PFSK-1 (cell line): ENCODE results near the gene TBPL2.

ENCODE experiments used
- FOXP2 ChIP-seq: optimal IDR thresholded peaks from 2 replicates; pipeline ENCODE3; 2011; ENCODE audit warnings: borderline replicate concordance, control low read depth, inconsistent platforms; ENCODE audit not compliant: insufficient read depth; ENCODE audit errors: extremely low read length, extremely low read depth
- POLR2AphosphoS5 ChIP-seq: IDR thresholded peaks from 2 replicates; pipeline ENCODE4 v1.6.1; 2012; ENCODE audit warnings: low read depth, mild to moderate bottlenecking, control low read depth, low read length, moderate library complexity
- SIN3A ChIP-seq: IDR thresholded peaks from 2 replicates; pipeline ENCODE4 v1.6.1; 2012; ENCODE audit warnings: mild to moderate bottlenecking, low read length, moderate library complexity, borderline replicate concordance; ENCODE audit not compliant: insufficient read depth
- TAF1 ChIP-seq: IDR thresholded peaks from 2 replicates; pipeline ENCODE4 v1.6.1; 2012; ENCODE audit warnings: low read length, control low read depth, borderline replicate concordance; ENCODE audit not compliant: insufficient read depth
- TF ChIP-seq, protein P1 (sequence below), 2 experiments: IDR thresholded peaks; 2 replicates each; pipeline versions ENCODE4 v1.6.1 to v1.8.0; 2011 to 2012; ENCODE audit warnings: low read depth in 2 of 2, low read length in 2 of 2, control low read depth in 1 of 2, inconsistent platforms in 1 of 2, mild to moderate bottlenecking in 1 of 2, moderate library complexity in 1 of 2; ENCODE audit not compliant: insufficient read depth in 1 of 2

TBPL2 gene

GRCh38 chr14:55425091-55425490 lies 15.3 kb downstream of the TBPL2 start:
- TF ChIP-seq SIN3A = no peak

- TF ChIP-seq TAF1 (no peak), SIN3A (no peak), FOXP2 (no peak), POLR2AphosphoS5 (no peak)
- TF ChIP-seq, protein P1, sequence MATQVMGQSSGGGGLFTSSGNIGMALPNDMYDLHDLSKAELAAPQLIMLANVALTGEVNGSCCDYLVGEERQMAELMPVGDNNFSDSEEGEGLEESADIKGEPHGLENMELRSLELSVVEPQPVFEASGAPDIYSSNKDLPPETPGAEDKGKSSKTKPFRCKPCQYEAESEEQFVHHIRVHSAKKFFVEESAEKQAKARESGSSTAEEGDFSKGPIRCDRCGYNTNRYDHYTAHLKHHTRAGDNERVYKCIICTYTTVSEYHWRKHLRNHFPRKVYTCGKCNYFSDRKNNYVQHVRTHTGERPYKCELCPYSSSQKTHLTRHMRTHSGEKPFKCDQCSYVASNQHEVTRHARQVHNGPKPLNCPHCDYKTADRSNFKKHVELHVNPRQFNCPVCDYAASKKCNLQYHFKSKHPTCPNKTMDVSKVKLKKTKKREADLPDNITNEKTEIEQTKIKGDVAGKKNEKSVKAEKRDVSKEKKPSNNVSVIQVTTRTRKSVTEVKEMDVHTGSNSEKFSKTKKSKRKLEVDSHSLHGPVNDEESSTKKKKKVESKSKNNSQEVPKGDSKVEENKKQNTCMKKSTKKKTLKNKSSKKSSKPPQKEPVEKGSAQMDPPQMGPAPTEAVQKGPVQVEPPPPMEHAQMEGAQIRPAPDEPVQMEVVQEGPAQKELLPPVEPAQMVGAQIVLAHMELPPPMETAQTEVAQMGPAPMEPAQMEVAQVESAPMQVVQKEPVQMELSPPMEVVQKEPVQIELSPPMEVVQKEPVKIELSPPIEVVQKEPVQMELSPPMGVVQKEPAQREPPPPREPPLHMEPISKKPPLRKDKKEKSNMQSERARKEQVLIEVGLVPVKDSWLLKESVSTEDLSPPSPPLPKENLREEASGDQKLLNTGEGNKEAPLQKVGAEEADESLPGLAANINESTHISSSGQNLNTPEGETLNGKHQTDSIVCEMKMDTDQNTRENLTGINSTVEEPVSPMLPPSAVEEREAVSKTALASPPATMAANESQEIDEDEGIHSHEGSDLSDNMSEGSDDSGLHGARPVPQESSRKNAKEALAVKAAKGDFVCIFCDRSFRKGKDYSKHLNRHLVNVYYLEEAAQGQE (IDR thresholded peaks at IDR 0.05; ENCODE audit: insufficient read depth in 1 of 2, low read depth in 2 of 2, low read length in 2 of 2) = no peak
Measured at GRCh38 chr14:55423969-55424368, 16.4 kb downstream of the TBPL2 start.

DNA sequence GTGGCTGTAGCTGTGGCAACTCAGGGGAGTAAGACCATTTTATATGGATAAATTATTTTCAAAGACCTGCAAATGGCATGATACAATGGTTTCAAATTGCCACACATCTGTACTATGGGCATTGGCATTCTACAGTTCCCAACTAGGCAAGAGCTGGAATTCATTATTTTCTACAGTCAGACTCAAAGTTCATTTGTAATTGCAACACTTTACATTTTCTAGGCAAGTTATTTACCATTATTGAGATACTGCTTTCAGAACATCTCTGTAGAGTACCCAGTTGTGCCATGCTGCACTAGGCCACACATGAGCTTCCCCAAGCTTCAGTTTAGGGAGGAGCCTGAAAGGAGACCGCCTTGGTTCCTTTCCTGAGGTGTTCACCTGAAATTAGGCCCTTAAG lies 20.8 kb downstream of the TBPL2 start:
- no peak for TF ChIP-seq TAF1
- TF ChIP-seq FOXP2 = no peak
- TF ChIP-seq POLR2AphosphoS5 = no peak
- TF ChIP-seq, protein P1 (IDR thresholded peaks at IDR 0.05; ENCODE audit: insufficient read depth in 1 of 2, low read depth in 2 of 2, low read length in 2 of 2) = no peak
- no peak for TF ChIP-seq SIN3A

- no peak for TF ChIP-seq SIN3A
- TF ChIP-seq TAF1 = no peak
- no peak for TF ChIP-seq FOXP2
- TF ChIP-seq POLR2AphosphoS5 = no peak
Measured at GRCh38 chr14:55418411-55418810, 22.0 kb downstream of the TBPL2 start.

GRCh38 chr14:55417955-55418354 lies 22.5 kb downstream of the TBPL2 start:
- TF ChIP-seq POLR2AphosphoS5 (no peak), FOXP2 (no peak), SIN3A (no peak), TAF1 (no peak)
- TF ChIP-seq, protein P1 (IDR thresholded peaks at IDR 0.05; ENCODE audit: insufficient read depth in 1 of 2, low read depth in 2 of 2, low read length in 2 of 2) = no peak

DNA sequence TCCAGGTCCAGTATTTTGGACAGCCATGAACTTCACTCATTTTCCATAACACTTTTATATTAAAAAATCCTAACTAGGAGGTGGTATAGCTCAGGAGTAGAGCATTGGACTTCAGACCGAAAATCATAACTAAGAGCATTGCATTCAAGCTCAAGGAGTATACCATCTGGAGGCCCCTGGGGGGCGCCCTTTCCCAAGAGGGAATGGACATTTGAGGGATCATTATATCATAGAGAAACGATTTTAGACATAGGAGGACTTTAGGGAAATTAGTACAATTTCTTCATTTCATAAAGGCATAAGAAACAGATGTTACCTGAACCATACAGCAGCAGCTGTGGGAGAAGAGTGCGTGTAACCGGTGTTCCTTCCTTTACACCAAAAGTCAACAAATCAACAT lies 23.6 kb downstream of the TBPL2 start:
- TF ChIP-seq POLR2AphosphoS5 = no peak
- TF ChIP-seq SIN3A = no peak
- TF ChIP-seq TAF1 = no peak
- TF ChIP-seq, protein P1 (IDR thresholded peaks at IDR 0.05; ENCODE audit: insufficient read depth in 1 of 2, low read depth in 2 of 2, low read length in 2 of 2) = no peak
- TF ChIP-seq FOXP2 = no peak
